ENCODE results near the gene HES5. TPM values are rescaled to one million over a fixed set of nuclear protein-coding genes. Genes with fewer than 3 reads are reported as not detected.

The HES5 gene
- total and polyA plus RNA-seq, 2 donors (not counting 1 experiment from before 2014, with no cell fraction given): not detected

- H3K9me3 ChIP-seq (ENCODE audit: control insufficient read depth, insufficient read depth, low read depth, low read length): no peaks in the 10 kb centered on the region
- H3K4me3 ChIP-seq (replicated peaks in 1 of 4; ENCODE audit: control extremely low read depth in 1 of 4, insufficient read depth in 1 of 4, low read depth in 3 of 4, low read length in 4 of 4): no peak overlapping the region
- H3K4me1 ChIP-seq (ENCODE audit: control insufficient read depth, extremely low read depth, insufficient read depth, low read length): peaks cover 20% of the 10 kb centered on the region
- no peak overlapping the region for H3K4me2 ChIP-seq (ENCODE audit: extremely low read depth, insufficient read depth, low read length)
- no peak for TF ChIP-seq EZH2 (IDR thresholded peaks at IDR 0.05; ENCODE audit: low read length, missing control alignments)
- TF ChIP-seq, protein P1, sequence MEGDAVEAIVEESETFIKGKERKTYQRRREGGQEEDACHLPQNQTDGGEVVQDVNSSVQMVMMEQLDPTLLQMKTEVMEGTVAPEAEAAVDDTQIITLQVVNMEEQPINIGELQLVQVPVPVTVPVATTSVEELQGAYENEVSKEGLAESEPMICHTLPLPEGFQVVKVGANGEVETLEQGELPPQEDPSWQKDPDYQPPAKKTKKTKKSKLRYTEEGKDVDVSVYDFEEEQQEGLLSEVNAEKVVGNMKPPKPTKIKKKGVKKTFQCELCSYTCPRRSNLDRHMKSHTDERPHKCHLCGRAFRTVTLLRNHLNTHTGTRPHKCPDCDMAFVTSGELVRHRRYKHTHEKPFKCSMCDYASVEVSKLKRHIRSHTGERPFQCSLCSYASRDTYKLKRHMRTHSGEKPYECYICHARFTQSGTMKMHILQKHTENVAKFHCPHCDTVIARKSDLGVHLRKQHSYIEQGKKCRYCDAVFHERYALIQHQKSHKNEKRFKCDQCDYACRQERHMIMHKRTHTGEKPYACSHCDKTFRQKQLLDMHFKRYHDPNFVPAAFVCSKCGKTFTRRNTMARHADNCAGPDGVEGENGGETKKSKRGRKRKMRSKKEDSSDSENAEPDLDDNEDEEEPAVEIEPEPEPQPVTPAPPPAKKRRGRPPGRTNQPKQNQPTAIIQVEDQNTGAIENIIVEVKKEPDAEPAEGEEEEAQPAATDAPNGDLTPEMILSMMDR (conservative IDR thresholded peaks at IDR 0.05 in 1 of 2, IDR thresholded peaks at IDR 0.05 in 1 of 2; ENCODE audit: low read depth in 1 of 2, low read length in 2 of 2): peak in 1 of 2 donors; percentile 12
- H3K9ac ChIP-seq (ENCODE audit: insufficient read depth, low read length): no peak overlapping the region
- H3K79me2 ChIP-seq (ENCODE audit: control insufficient read depth, insufficient read depth, low read length): peaks cover 34% of the 10 kb centered on the region
- H3K27ac ChIP-seq (ENCODE audit: insufficient read depth, low read length): no peak overlapping the region
- no peak overlapping the region for H2AFZ ChIP-seq (ENCODE audit: low read length)
- no peak for DNase-seq (ENCODE audit: low read depth in 2 of 2)
- H3K36me3 ChIP-seq (ENCODE audit: control insufficient read depth, insufficient read depth, low read length): peaks cover 19% of the 10 kb centered on the region
- no peaks in the 10 kb centered on the region for H4K20me1 ChIP-seq (ENCODE audit: control insufficient read depth, extremely low read depth, insufficient read depth, low read length)
- H3K27me3 ChIP-seq (ENCODE audit: control insufficient read depth, insufficient read depth, low read length): no peaks in the 10 kb centered on the region
Measured at GRCh38 chr1:2523191-2523890, 6.7 kb downstream of the HES5 start.

GRCh38 chr1:2522230-2522629, 7.8 kb downstream of the HES5 start:
- Histone ChIP-seq H3K4me2 (ENCODE audit: extremely low read depth, insufficient read depth, low read length) (no peak overlapping the region), H3K4me3 (replicated peaks in 1 of 4; ENCODE audit: control extremely low read depth in 1 of 4, insufficient read depth in 1 of 4, low read depth in 3 of 4, low read length in 4 of 4) (no peak overlapping the region), H2AFZ (ENCODE audit: low read length) (no peak overlapping the region), H3K4me1 (ENCODE audit: control insufficient read depth, extremely low read depth, insufficient read depth, low read length) (peaks cover 20% of the 10 kb centered on the region), H3K9ac (ENCODE audit: insufficient read depth, low read length) (no peak overlapping the region), H3K27me3 (ENCODE audit: control insufficient read depth, insufficient read depth, low read length) (no peaks in the 10 kb centered on the region), H4K20me1 (ENCODE audit: control insufficient read depth, extremely low read depth, insufficient read depth, low read length) (no peaks in the 10 kb centered on the region), H3K27ac (ENCODE audit: insufficient read depth, low read length) (no peak overlapping the region), H3K9me3 (ENCODE audit: control insufficient read depth, insufficient read depth, low read depth, low read length) (no peaks in the 10 kb centered on the region), H3K36me3 (ENCODE audit: control insufficient read depth, insufficient read depth, low read length) (peaks cover 24% of the 10 kb centered on the region), H3K79me2 (ENCODE audit: control insufficient read depth, insufficient read depth, low read length) (peaks cover 34% of the 10 kb centered on the region)
- DNase-seq (ENCODE audit: low read depth in 2 of 2): no peak
- TF ChIP-seq, protein P1 (conservative IDR thresholded peaks at IDR 0.05 in 1 of 2, IDR thresholded peaks at IDR 0.05 in 1 of 2; ENCODE audit: low read depth in 1 of 2, low read length in 2 of 2): no peak
- no peak for TF ChIP-seq EZH2 (IDR thresholded peaks at IDR 0.05; ENCODE audit: low read length, missing control alignments)

DNA sequence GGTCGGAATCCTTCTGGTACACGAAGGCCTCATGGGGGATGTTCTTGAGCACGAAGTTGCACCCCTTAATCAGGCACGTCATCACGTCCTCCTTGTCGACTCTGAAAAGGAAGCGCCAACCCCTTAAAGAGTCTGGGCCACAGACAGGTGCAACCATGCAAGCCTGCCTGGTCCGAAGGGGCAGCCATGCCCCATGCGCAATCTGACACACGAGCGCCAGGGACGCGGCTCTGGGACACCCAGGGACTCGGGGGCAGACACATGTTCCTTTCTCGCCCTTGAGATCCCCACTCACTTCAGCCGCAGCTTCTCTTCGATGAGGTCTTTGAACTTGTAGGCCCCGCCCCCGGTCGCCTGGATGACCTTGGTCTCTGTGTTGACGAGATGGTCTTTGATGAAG, 9.3 kb downstream of the HES5 start:
- peaks cover 33% of the 10 kb centered on the region for H3K79me2 ChIP-seq (ENCODE audit: control insufficient read depth, insufficient read depth, low read length)
- no peaks in the 10 kb centered on the region for H3K9me3 ChIP-seq (ENCODE audit: control insufficient read depth, insufficient read depth, low read depth, low read length)
- H4K20me1 ChIP-seq (ENCODE audit: control insufficient read depth, extremely low read depth, insufficient read depth, low read length): no peaks in the 10 kb centered on the region
- no peak overlapping the region for H3K4me3 ChIP-seq (replicated peaks in 1 of 4; ENCODE audit: control extremely low read depth in 1 of 4, insufficient read depth in 1 of 4, low read depth in 3 of 4, low read length in 4 of 4)
- H3K9ac ChIP-seq (ENCODE audit: insufficient read depth, low read length): no peak overlapping the region
- H2AFZ ChIP-seq (ENCODE audit: low read length): no peak overlapping the region
- no peak overlapping the region for H3K4me2 ChIP-seq (ENCODE audit: extremely low read depth, insufficient read depth, low read length)
- H3K27ac ChIP-seq (ENCODE audit: insufficient read depth, low read length): no peak overlapping the region
- DNase-seq (ENCODE audit: low read depth in 2 of 2): no peak
- peaks cover 27% of the 10 kb centered on the region for H3K36me3 ChIP-seq (ENCODE audit: control insufficient read depth, insufficient read depth, low read length)
- H3K4me1 ChIP-seq (ENCODE audit: control insufficient read depth, extremely low read depth, insufficient read depth, low read length): peaks cover 20% of the 10 kb centered on the region
- H3K27me3 ChIP-seq (ENCODE audit: control insufficient read depth, insufficient read depth, low read length): no peaks in the 10 kb centered on the region
- TF ChIP-seq EZH2 (IDR thresholded peaks at IDR 0.05; ENCODE audit: low read length, missing control alignments): no peak
- TF ChIP-seq, protein P1 (conservative IDR thresholded peaks at IDR 0.05 in 1 of 2, IDR thresholded peaks at IDR 0.05 in 1 of 2; ENCODE audit: low read depth in 1 of 2, low read length in 2 of 2): no peak

All from fibroblast of lung (primary cell).